Epithelial cell of esophagus (primary cell): ENCODE data around the gene MCF2L2.

Experiments used
- DNase-seq: peaks from one replicate; pipeline ENCODE4 v3.0.0; 2010; ENCODE audit warnings: low read depth
- H3K4me3 ChIP-seq: 2 replicates; pipeline ENCODE4 v1.5.1; 2011; ENCODE audit warnings: mild to moderate bottlenecking, low read length, control low read depth
- CTCF ChIP-seq: IDR thresholded peaks from 2 replicates; pipeline ENCODE4 v1.5.1; 2011; ENCODE audit warnings: low read depth, mild to moderate bottlenecking, low read length, control low read depth, inconsistent platforms; ENCODE audit not compliant: insufficient read depth; ENCODE audit errors: missing control alignments

Gene MCF2L2

GRCh38 chr3:183317271-183317670, 111.1 kb downstream of the MCF2L2 start:
- H3K4me3 ChIP-seq: no peak overlapping the region
- DNase-seq: peak; percentile 62
- no peak for TF ChIP-seq CTCF

GRCh38 chr3:183315739-183316138, 112.7 kb downstream of the MCF2L2 start:
- no peak overlapping the region for H3K4me3 ChIP-seq
- TF ChIP-seq CTCF: no peak
- no peak for DNase-seq

- no peak for TF ChIP-seq CTCF
- no peak overlapping the region for H3K4me3 ChIP-seq
- no peak for DNase-seq
These were observed 114.7 kb downstream of the MCF2L2 start for GRCh38 chr3:183313764-183314163.

- no peak for DNase-seq
- TF ChIP-seq CTCF: no peak
- no peak overlapping the region for H3K4me3 ChIP-seq
These were observed 115.1 kb downstream of the MCF2L2 start for GRCh38 chr3:183313351-183313750.

GRCh38 chr3:183312433-183312832, 116.0 kb downstream of the MCF2L2 start:
- peak; percentile 50 for DNase-seq
- H3K4me3 ChIP-seq: no peak overlapping the region
- TF ChIP-seq CTCF: no peak

GRCh38 chr3:183310936-183311335, 117.5 kb downstream of the MCF2L2 start:
- DNase-seq: no peak
- TF ChIP-seq CTCF: no peak
- H3K4me3 ChIP-seq: no peak overlapping the region

GRCh38 chr3:183309276-183309675, 119.1 kb downstream of the MCF2L2 start:
- no peak overlapping the region for H3K4me3 ChIP-seq
- no peak for DNase-seq
- no peak for TF ChIP-seq CTCF
